Ishikawa (cell line): ENCODE measurements around the gene LTC4S.

Source experiments
- CEBPB ChIP-seq: IDR thresholded peaks from 2 replicates; pipeline ENCODE4 v1.6.1; 2012
- EP300 ChIP-seq: IDR thresholded peaks from 2 replicates; pipeline ENCODE4 v1.6.1; 2012; ENCODE audit warnings: borderline replicate concordance
- USF1 ChIP-seq: IDR thresholded peaks from 2 replicates; pipeline ENCODE4 v1.6.1; 2012
- YY1 ChIP-seq: IDR thresholded peaks from 2 replicates; pipeline ENCODE4 v1.6.1; 2012; ENCODE audit warnings: low read depth

DNA sequence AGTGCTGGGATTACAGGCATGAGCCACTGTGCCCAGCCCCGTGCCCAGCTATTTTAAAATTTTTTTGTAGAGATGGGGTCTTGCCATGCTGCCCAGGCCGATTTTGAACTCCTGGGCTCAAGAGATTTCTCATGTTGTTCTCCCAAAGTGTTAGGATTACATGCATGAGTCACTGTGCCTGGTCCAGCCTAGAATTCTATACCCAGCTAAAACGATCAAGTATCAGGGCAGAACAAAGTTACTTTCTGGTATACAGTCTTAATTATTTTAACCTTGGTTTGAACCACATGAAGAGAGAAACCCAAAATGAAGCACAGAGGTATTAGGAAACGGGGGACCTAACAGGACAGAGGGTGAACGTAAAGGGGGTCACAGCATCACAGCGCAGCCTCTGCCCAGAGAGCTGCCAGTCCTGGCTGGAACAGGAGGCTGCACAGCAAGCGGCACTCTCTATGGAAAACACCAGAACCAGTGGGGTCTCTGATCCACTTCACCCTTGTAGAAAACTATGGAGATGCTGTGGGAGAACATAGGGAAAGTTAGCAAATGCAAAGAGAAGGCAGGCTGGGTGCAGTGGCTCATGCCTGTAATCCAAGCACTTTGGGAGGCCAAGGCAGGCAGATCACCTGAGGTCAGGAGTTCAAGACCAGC lies 37.2 kb downstream of the LTC4S start:
- TF ChIP-seq USF1 (no peak), CEBPB (no peak), EP300 (no peak), YY1 (no peak)
